ENCODE measurements around the gene TOB1. TPM values are rescaled to one million over a fixed set of nuclear protein-coding genes. Genes with fewer than 3 reads are reported as not detected.

Gene TOB1
- total and polyA plus RNA-seq, 2 donors (not counting 1 experiment from before 2014, with no cell fraction given) = 23.3 to 28.9 TPM

- Mint-ChIP-seq H3K27ac (no peak overlapping the region), H3K4me3 (no peak overlapping the region), H3K9me3 (ENCODE audit: insufficient read depth) (no peaks in the 10 kb centered on the region), H3K27me3 (peaks cover 17% of the 10 kb centered on the region), H3K4me1 (no peaks in the 10 kb centered on the region)
- no peak overlapping the region for H3K4me2 ChIP-seq (replicated peaks; ENCODE audit: low read depth, low read length, poor library complexity, severe bottlenecking)
- TF ChIP-seq CTCF (IDR thresholded peaks at IDR 0.05) (no peak), EZH2 (IDR thresholded peaks at IDR 0.05; ENCODE audit: borderline replicate concordance, insufficient read depth, low read depth, low read length, poor library complexity, severe bottlenecking) (no peak)
- DNase-seq (no peak), ATAC-seq (ENCODE audit: low read depth) (no peak)
- H3K27ac ChIP-seq (ENCODE audit: low read length in 2 of 2) = no peak overlapping the region
- no peaks in the 10 kb centered on the region for H3K79me2 ChIP-seq (ENCODE audit: control insufficient read depth, insufficient read depth, low read length)
- no peaks in the 10 kb centered on the region for H4K20me1 ChIP-seq (ENCODE audit: control insufficient read depth, insufficient read depth, low read length, poor library complexity, severe bottlenecking)
- H3K4me3 ChIP-seq (ENCODE audit: control extremely low read depth in 1 of 5, extremely low read depth in 1 of 5, insufficient read depth in 1 of 5, low read depth in 2 of 5, low read length in 4 of 5) = no peak overlapping the region
- H3K4me1 ChIP-seq (ENCODE audit: control insufficient read depth in 2 of 2, insufficient read depth in 2 of 2, low read length in 2 of 2) = no peaks in the 10 kb centered on the region
- H3K36me3 ChIP-seq (replicated peaks in 1 of 2; ENCODE audit: control extremely low read depth in 1 of 2, control insufficient read depth in 1 of 2, extremely low read depth in 1 of 2, insufficient read depth in 2 of 2, low read length in 1 of 2) = no peaks in the 10 kb centered on the region
- ChIA-PET CTCF (interaction anchor here (1.2 kb wide), 1 partner anchor 46 kb away, joined by 3 read pairs; no protein-coding TSS in a partner anchor), POLR2A (interaction anchor here (0.5 kb wide), 1 partner anchor 912 kb away, joined by 7 read pairs; no protein-coding TSS in a partner anchor)
- intact Hi-C loops (cut with micrococcal nuclease) = loop anchor here (5.0 kb wide), 1 partner anchor 187 kb away; no protein-coding TSS in a partner anchor
- 43% methylated on average over 4 of the region's 6 CpGs for WGBS (ENCODE audit: insufficient coverage)
- H3K9ac ChIP-seq (ENCODE audit: low read length) = no peak overlapping the region
- H2AFZ ChIP-seq (ENCODE audit: insufficient read depth, low read depth, low read length, poor library complexity, severe bottlenecking) = no peak overlapping the region
- no peaks in the 10 kb centered on the region for H3K9me3 ChIP-seq (ENCODE audit: control extremely low read depth in 1 of 3, control insufficient read depth in 2 of 3, insufficient read depth in 1 of 3, low read length in 2 of 3)
- H3K27me3 ChIP-seq (replicated peaks in 1 of 4; ENCODE audit: control extremely low read depth in 1 of 4, control insufficient read depth in 3 of 4, insufficient read depth in 4 of 4, low read length in 3 of 4) = peaks cover 0 to 5% (median under 1%) of the 10 kb centered on the region in 4 experiments
These were observed 36.8 kb downstream of the TOB1 start for GRCh38 chr17:50829332-50829731.

DNA sequence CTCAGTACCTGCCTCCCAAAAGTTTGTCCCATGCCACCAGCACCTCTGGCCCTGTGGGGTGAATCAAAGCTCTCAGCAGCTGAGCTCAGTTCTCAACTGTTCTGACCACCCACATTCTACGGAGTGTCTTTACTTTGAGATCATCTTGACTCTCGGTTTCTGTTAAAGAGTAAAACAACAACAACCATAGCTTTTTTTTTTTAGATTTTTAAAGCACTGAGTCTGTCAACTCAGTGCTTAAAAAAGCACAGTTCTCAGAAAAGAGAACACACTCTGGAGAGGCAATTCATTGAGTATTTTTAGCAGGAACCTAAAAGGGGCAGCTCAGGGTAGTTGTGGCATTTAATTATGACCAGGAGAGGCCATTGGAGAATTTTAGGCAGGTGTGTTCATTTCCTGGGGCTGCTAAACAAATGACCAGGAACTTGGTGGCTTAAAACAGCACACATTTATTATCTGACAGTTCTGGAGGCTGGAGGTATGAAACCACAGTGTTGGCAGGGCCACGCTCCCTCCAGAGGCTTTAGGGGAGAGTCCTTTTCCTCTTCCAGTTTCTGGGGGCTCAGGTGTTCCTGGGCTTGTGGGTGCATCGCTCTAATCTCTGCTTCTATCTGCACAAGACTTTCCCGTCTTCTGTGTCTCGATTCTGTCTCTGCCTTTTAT, 37.5 kb downstream of the TOB1 start:
- no peak for DNase-seq
- Histone ChIP-seq H3K79me2 (ENCODE audit: control insufficient read depth, insufficient read depth, low read length) (no peaks in the 10 kb centered on the region), H3K4me2 (replicated peaks; ENCODE audit: low read depth, low read length, poor library complexity, severe bottlenecking) (no peak overlapping the region), H4K20me1 (ENCODE audit: control insufficient read depth, insufficient read depth, low read length, poor library complexity, severe bottlenecking) (no peaks in the 10 kb centered on the region), H3K36me3 (replicated peaks in 1 of 2; ENCODE audit: control extremely low read depth in 1 of 2, control insufficient read depth in 1 of 2, extremely low read depth in 1 of 2, insufficient read depth in 2 of 2, low read length in 1 of 2) (no peaks in the 10 kb centered on the region), H3K4me1 (ENCODE audit: control insufficient read depth in 2 of 2, insufficient read depth in 2 of 2, low read length in 2 of 2) (no peaks in the 10 kb centered on the region), H3K9me3 (ENCODE audit: control extremely low read depth in 1 of 3, control insufficient read depth in 2 of 3, insufficient read depth in 1 of 3, low read length in 2 of 3) (no peaks in the 10 kb centered on the region), H3K27me3 (replicated peaks in 1 of 4; ENCODE audit: control extremely low read depth in 1 of 4, control insufficient read depth in 3 of 4, insufficient read depth in 4 of 4, low read length in 3 of 4) (peaks cover 0 to 5% (median under 1%) of the 10 kb centered on the region in 4 experiments), H2AFZ (ENCODE audit: insufficient read depth, low read depth, low read length, poor library complexity, severe bottlenecking) (no peak overlapping the region), H3K27ac (ENCODE audit: low read length in 2 of 2) (no peak overlapping the region), H3K9ac (ENCODE audit: low read length) (no peak overlapping the region), H3K4me3 (ENCODE audit: control extremely low read depth in 1 of 5, extremely low read depth in 1 of 5, insufficient read depth in 1 of 5, low read depth in 2 of 5, low read length in 4 of 5) (no peak overlapping the region)
- intact Hi-C loops (cut with micrococcal nuclease) = loop anchor here (5.0 kb wide), 1 partner anchor 186 kb away; no protein-coding TSS in a partner anchor
- Mint-ChIP-seq H3K4me1 (no peaks in the 10 kb centered on the region), H3K9me3 (ENCODE audit: insufficient read depth) (peaks cover 3% of the 10 kb centered on the region), H3K4me3 (no peak overlapping the region), H3K27me3 (peaks cover 19% of the 10 kb centered on the region), H3K27ac (no peak overlapping the region)
- no peak for ATAC-seq (ENCODE audit: low read depth)
- ChIA-PET POLR2A (no interaction called here), CTCF (interaction anchor here (1.2 kb wide), 1 partner anchor 45 kb away, joined by 3 read pairs; no protein-coding TSS in a partner anchor)
- no peak for TF ChIP-seq EZH2 (IDR thresholded peaks at IDR 0.05; ENCODE audit: borderline replicate concordance, insufficient read depth, low read depth, low read length, poor library complexity, severe bottlenecking)
- TF ChIP-seq CTCF (IDR thresholded peaks at IDR 0.05) = no peak
- WGBS (ENCODE audit: insufficient coverage) = 55% methylated on average over 5 of the region's 6 CpGs
